GM13976 (cell line): ENCODE results near the gene ZDBF2.
A peak's percentile ranks its signal among the peaks of the same experiment; 100 is the strongest.

Experiments
- DNase-seq: peaks from one replicate; pipeline ENCODE4 v3.0.0; 2012; ENCODE audit warnings: low spot score
- CTCF ChIP-seq: IDR thresholded peaks from 2 replicates; pipeline ENCODE4 v1.5.1; 2012; ENCODE audit warnings: borderline replicate concordance, mild to moderate bottlenecking; ENCODE audit not compliant: insufficient read depth; ENCODE audit errors: extremely low read depth, missing control alignments, control extremely low read depth
- in situ Hi-C: fragments of 300-500 bp; cut with MboI; formaldehyde crosslinking; loops from one replicate; pipeline ENCODE4 v1.12.0; 2022; ENCODE audit warnings: low sequenced_read_pairs, mixed read lengths, inconsistent platforms; ENCODE audit not compliant: unreplicated experiment

Gene ZDBF2

GRCh38 chr2:206232287-206233035, 42.0 kb upstream of the ZDBF2 start:
- in situ Hi-C loops: no loop called here
- no peak for TF ChIP-seq CTCF
- DNase-seq: peak; percentile 39

- in situ Hi-C loops: no loop called here
- no peak for TF ChIP-seq CTCF
- no peak for DNase-seq
Observed at GRCh38 chr2:206239157-206239556, 35.3 kb upstream of the ZDBF2 start.

- no peak for DNase-seq
- no peak for TF ChIP-seq CTCF
- in situ Hi-C loops: no loop called here
Observed at GRCh38 chr2:206240327-206240726, 34.1 kb upstream of the ZDBF2 start.

GRCh38 chr2:206241736-206242135, 32.7 kb upstream of the ZDBF2 start:
- TF ChIP-seq CTCF: no peak
- DNase-seq: no peak
- in situ Hi-C loops: no loop called here

GRCh38 chr2:206245265-206245672, 29.2 kb upstream of the ZDBF2 start:
- no peak for DNase-seq
- no peak for TF ChIP-seq CTCF
- in situ Hi-C loops: no loop called here

- TF ChIP-seq CTCF: peak; percentile 33
- in situ Hi-C loops: no loop called here
- DNase-seq: peak; percentile 55
Observed at GRCh38 chr2:206250041-206250897, 24.2 kb upstream of the ZDBF2 start.
